ENCODE results near the gene C2orf72. TPM values are rescaled to one million over a fixed set of nuclear protein-coding genes. Genes with fewer than 3 reads are reported as not detected.

C2orf72 gene
- total RNA-seq = under 1 TPM in 1 of 4 donors, not detected in 3; 0.50 TPM

- H3K4me1 ChIP-seq = no peaks in the 10 kb centered on the region
- no peak within 1 kb of the TSS for H3K4me3 ChIP-seq (replicated peaks in 1 of 3)
- DNase-seq = no peak
- no peaks in the 10 kb centered on the region for H3K9me3 ChIP-seq
- no peak for TF ChIP-seq POLR2A (IDR thresholded peaks at IDR 0.05)
- TF ChIP-seq, protein P1, sequence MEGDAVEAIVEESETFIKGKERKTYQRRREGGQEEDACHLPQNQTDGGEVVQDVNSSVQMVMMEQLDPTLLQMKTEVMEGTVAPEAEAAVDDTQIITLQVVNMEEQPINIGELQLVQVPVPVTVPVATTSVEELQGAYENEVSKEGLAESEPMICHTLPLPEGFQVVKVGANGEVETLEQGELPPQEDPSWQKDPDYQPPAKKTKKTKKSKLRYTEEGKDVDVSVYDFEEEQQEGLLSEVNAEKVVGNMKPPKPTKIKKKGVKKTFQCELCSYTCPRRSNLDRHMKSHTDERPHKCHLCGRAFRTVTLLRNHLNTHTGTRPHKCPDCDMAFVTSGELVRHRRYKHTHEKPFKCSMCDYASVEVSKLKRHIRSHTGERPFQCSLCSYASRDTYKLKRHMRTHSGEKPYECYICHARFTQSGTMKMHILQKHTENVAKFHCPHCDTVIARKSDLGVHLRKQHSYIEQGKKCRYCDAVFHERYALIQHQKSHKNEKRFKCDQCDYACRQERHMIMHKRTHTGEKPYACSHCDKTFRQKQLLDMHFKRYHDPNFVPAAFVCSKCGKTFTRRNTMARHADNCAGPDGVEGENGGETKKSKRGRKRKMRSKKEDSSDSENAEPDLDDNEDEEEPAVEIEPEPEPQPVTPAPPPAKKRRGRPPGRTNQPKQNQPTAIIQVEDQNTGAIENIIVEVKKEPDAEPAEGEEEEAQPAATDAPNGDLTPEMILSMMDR (IDR thresholded peaks at IDR 0.05) = no peak
- intact Hi-C loops (cut with DNase I) = no loop called here
- 1 to 3% methylated on average over 17 to 23 of the region's 61 CpGs for WGBS, 2 donors
- no peak within 1 kb of the TSS for H3K27ac ChIP-seq
- H3K27me3 ChIP-seq = peaks cover 9% of the 10 kb centered on the region
- no peaks in the 10 kb centered on the region for H3K36me3 ChIP-seq
Measured at GRCh38 chr2:231037202-231037730, at the start of gene C2orf72. C2orf72 (plus strand) TSS chr2:231037523; CDS start chr2:231037566, 43 bp downstream.

DNA sequence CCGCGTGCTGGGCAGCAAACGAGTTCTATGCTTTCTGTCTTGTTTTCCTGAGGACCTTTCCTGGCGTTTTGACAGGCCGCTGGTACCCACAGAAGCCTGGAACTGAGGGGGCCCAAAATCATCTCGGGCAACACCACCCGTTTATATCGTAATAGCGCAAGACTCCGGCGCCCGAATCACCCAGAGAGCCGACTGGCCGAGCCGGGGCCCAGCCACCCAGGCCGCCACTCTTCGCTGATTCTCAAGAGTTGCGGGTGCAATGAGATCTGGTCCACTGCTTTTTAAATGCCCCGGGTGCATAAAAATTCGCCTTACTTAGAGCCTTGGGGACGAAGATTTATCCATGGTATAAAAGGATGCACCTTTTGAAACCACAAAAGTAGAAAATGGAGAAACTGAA lies 47.6 kb upstream of the C2orf72 start:
- intact Hi-C loops (cut with DNase I) = loop anchor here (2.0 kb wide), 1 partner anchor 163 kb away; no protein-coding TSS in a partner anchor
- no peaks in the 10 kb centered on the region for H3K36me3 ChIP-seq
- peaks cover 11% of the 10 kb centered on the region for H3K27me3 ChIP-seq
- 89 to 90% methylated on average over 21 of the region's 21 CpGs for WGBS, 2 donors
- H3K27ac ChIP-seq = no peak overlapping the region
- TF ChIP-seq, protein P1 (IDR thresholded peaks at IDR 0.05) = no peak
- TF ChIP-seq POLR2A (IDR thresholded peaks at IDR 0.05) = no peak
- H3K9me3 ChIP-seq = no peaks in the 10 kb centered on the region
- no peak overlapping the region for H3K4me3 ChIP-seq (replicated peaks in 1 of 3)
- H3K4me1 ChIP-seq = no peaks in the 10 kb centered on the region
- DNase-seq = no peak

- DNase-seq = no peak
- no peak for TF ChIP-seq POLR2A (IDR thresholded peaks at IDR 0.05)
- TF ChIP-seq, protein P1 (IDR thresholded peaks at IDR 0.05) = no peak
- Histone ChIP-seq H3K4me1 (no peaks in the 10 kb centered on the region), H3K27ac (no peak overlapping the region), H3K4me3 (replicated peaks in 1 of 3) (no peak overlapping the region), H3K27me3 (peaks cover 11% of the 10 kb centered on the region), H3K9me3 (no peaks in the 10 kb centered on the region), H3K36me3 (no peaks in the 10 kb centered on the region)
- intact Hi-C loops (cut with DNase I) = no loop called here
- 77 to 87% methylated on average over 10 to 14 of the region's 70 CpGs for WGBS, 2 donors
Measured at GRCh38 chr2:230990131-230990898, 47.0 kb upstream of the C2orf72 start.

DNA sequence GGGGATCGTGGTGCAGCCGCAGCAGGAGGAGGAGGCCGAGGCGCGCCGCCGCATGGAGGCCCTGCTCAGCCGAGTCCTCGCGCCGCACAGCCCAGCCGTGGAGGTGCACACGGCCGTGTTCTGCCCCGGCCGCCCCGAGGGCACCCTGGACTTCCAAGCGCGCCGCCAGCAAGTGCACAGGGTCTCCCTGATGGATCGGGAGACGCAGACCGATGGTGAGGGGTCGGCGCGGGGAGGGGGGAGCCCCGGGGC lies 46.5 kb upstream of the C2orf72 start:
- no peak overlapping the region for H3K4me3 ChIP-seq (replicated peaks in 1 of 3)
- TF ChIP-seq POLR2A (IDR thresholded peaks at IDR 0.05) = no peak
- TF ChIP-seq, protein P1 (IDR thresholded peaks at IDR 0.05) = no peak
- H3K9me3 ChIP-seq = no peaks in the 10 kb centered on the region
- no peak for DNase-seq
- H3K27ac ChIP-seq = no peak overlapping the region
- 58% methylated on average over 5 of the region's 27 CpGs; no CpG with 5 or more reads in 1 of the 2 donors for WGBS, 2 donors
- intact Hi-C loops (cut with DNase I) = no loop called here
- peaks cover 11% of the 10 kb centered on the region for H3K27me3 ChIP-seq
- H3K4me1 ChIP-seq = no peaks in the 10 kb centered on the region
- no peaks in the 10 kb centered on the region for H3K36me3 ChIP-seq

DNA sequence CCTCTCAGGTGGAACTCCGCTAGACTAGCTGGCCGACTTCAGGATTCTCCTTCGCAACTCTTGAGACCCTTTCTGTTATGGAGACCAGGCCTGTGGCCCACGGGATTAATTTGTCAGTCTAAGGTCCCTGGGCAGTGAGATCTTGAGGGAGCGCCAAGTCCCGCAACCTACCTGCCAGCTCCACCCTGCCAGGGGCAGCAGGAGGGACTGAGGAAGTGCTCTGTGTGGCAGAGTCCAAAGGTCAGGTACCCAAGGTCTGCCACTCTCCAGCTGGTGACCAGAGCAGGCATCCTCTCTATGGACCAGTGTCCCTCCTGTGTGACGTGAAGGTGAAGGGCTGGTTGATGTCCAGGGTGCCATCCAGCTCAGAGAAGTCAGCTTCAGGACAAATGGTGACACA lies 45.7 kb upstream of the C2orf72 start:
- Histone ChIP-seq H3K9me3 (no peaks in the 10 kb centered on the region), H3K36me3 (no peaks in the 10 kb centered on the region), H3K27me3 (peaks cover 11% of the 10 kb centered on the region), H3K4me3 (replicated peaks in 1 of 3) (no peak overlapping the region), H3K27ac (no peak overlapping the region), H3K4me1 (no peaks in the 10 kb centered on the region)
- intact Hi-C loops (cut with DNase I) = no loop called here
- TF ChIP-seq POLR2A (IDR thresholded peaks at IDR 0.05) = no peak
- TF ChIP-seq, protein P1 (IDR thresholded peaks at IDR 0.05) = no peak
- DNase-seq = no peak
- WGBS, 2 donors = 73 to 86% methylated on average over 7 of the region's 7 CpGs
